Activated CD8-positive, alpha-beta T cell treated with anti-CD3 and anti-CD28 coated beads, Interleukin-2, amount 10 ng/mL, durations not matched to agents 7 days and 5 days (primary cell): ENCODE measurements around the gene SYP. TPM values are rescaled to one million over a fixed set of nuclear protein-coding genes. Genes with fewer than 3 reads are reported as not detected.

Experiments
- ATAC-seq: fragments of 150-1000 bp; cut with Tn5 transposase; one replicate; pipeline ENCODE4 v1.10.0; 2021; ENCODE audit warnings: moderate library complexity
- CTCF ChIA-PET: fragments of 350-600 bp; sonication (Branson Sonifier 250); formaldehyde crosslinking; loops from one replicate; lab custom pipeline; 2021; ENCODE audit warnings: antibody characterized with exemption; lab: Charles Lee
- POLR2A ChIA-PET: fragments of 350-600 bp; sonication (Branson Sonifier 250); formaldehyde crosslinking; loops from one replicate; lab custom pipeline; 2021; ENCODE audit warnings: antibody characterized with exemption; lab: Charles Lee
- DNase-seq: peaks from one replicate; pipeline ENCODE4 v3.0.0-alpha.2; 2020
- H3K27ac Mint-ChIP-seq: one replicate; pipeline ENCODE4 v1.8.0; 2021; ENCODE audit warnings: mild to moderate bottlenecking, mixed read lengths
- H3K27me3 Mint-ChIP-seq: one replicate; pipeline ENCODE4 v1.8.0; 2021; ENCODE audit warnings: low read depth, mixed read lengths
- H3K36me3 Mint-ChIP-seq: one replicate; pipeline ENCODE4 v1.8.0; 2021; ENCODE audit warnings: low read depth, mixed read lengths
- H3K4me1 Mint-ChIP-seq: one replicate; pipeline ENCODE4 v1.8.0; 2021; ENCODE audit warnings: low read depth, mixed read lengths
- H3K4me3 Mint-ChIP-seq: one replicate; pipeline ENCODE4 v1.8.0; 2021; ENCODE audit warnings: mild to moderate bottlenecking, mixed read lengths
- H3K9me3 Mint-ChIP-seq: one replicate; pipeline ENCODE4 v1.8.0; 2022; ENCODE audit warnings: mixed read lengths; ENCODE audit not compliant: insufficient read depth
- total RNA-seq, 2 experiments: library from RNA; stranded (reverse); gene quantifications; one replicate each; pipeline ENCODE4 v1.2.3, GENCODE V29; 2021

Gene SYP
- total RNA-seq, 2 experiments from 2014 or later = 1.1 to 2.6 TPM

- H3K4me3 Mint-ChIP-seq = no peak overlapping the region
- no peaks in the 10 kb centered on the region for H3K36me3 Mint-ChIP-seq
- POLR2A ChIA-PET = no interaction called here
- ATAC-seq = no peak
- CTCF ChIA-PET = interaction anchor here (2.2 kb wide), 1 partner anchor 11 kb away, joined by 13 read pairs; no protein-coding TSS in a partner anchor
- H3K9me3 Mint-ChIP-seq = no peaks in the 10 kb centered on the region
- H3K27ac Mint-ChIP-seq = no peak overlapping the region
- H3K4me1 Mint-ChIP-seq = peaks cover 16% of the 10 kb centered on the region
- no peak for DNase-seq
- no peaks in the 10 kb centered on the region for H3K27me3 Mint-ChIP-seq
These were observed 3.5 kb upstream of the SYP start for GRCh38 chrX:49203536-49203935.

GRCh38 chrX:49202022-49202421, 2.0 kb upstream of the SYP start:
- no peaks in the 10 kb centered on the region for H3K36me3 Mint-ChIP-seq
- no peak for DNase-seq
- no peak overlapping the region for H3K4me3 Mint-ChIP-seq
- no peaks in the 10 kb centered on the region for H3K27me3 Mint-ChIP-seq
- CTCF ChIA-PET = interaction anchor here (0.8 to 2.2 kb wide), 2 partner anchors 9 to 11 kb away, joined by 3 to 13 read pairs; no protein-coding TSS in a partner anchor
- POLR2A ChIA-PET = no interaction called here
- H3K4me1 Mint-ChIP-seq = peaks cover 23% of the 10 kb centered on the region
- no peaks in the 10 kb centered on the region for H3K9me3 Mint-ChIP-seq
- ATAC-seq = no peak
- no peak overlapping the region for H3K27ac Mint-ChIP-seq

- POLR2A ChIA-PET = no interaction called here
- H3K27me3 Mint-ChIP-seq = no peaks in the 10 kb centered on the region
- DNase-seq = no peak
- H3K4me1 Mint-ChIP-seq = peaks cover 23% of the 10 kb centered on the region
- H3K4me3 Mint-ChIP-seq = peak overlapping the region; percentile 18
- H3K9me3 Mint-ChIP-seq = no peaks in the 10 kb centered on the region
- H3K36me3 Mint-ChIP-seq = no peaks in the 10 kb centered on the region
- no peak for ATAC-seq
- CTCF ChIA-PET = no interaction called here
- H3K27ac Mint-ChIP-seq = no peak overlapping the region
These were observed 738 bp downstream of the SYP start for GRCh38 chrX:49199315-49199595.

GRCh38 chrX:49198540-49199314, 1.3 kb downstream of the SYP start:
- DNase-seq (no peak), ATAC-seq (no peak)
- Mint-ChIP-seq H3K4me1 (peaks cover 26% of the 10 kb centered on the region), H3K4me3 (peak overlapping the region; percentile 18), H3K27ac (no peak overlapping the region), H3K27me3 (no peaks in the 10 kb centered on the region), H3K36me3 (no peaks in the 10 kb centered on the region), H3K9me3 (no peaks in the 10 kb centered on the region)
- POLR2A ChIA-PET = no interaction called here
- CTCF ChIA-PET = no interaction called here

GRCh38 chrX:49197543-49198087, 2.4 kb downstream of the SYP start:
- ChIA-PET POLR2A (no interaction called here), CTCF (no interaction called here)
- Mint-ChIP-seq H3K27ac (no peak overlapping the region), H3K4me1 (peaks cover 38% of the 10 kb centered on the region), H3K4me3 (no peak overlapping the region), H3K9me3 (no peaks in the 10 kb centered on the region), H3K27me3 (no peaks in the 10 kb centered on the region), H3K36me3 (no peaks in the 10 kb centered on the region)
- DNase-seq (no peak), ATAC-seq (no peak)

GRCh38 chrX:49193542-49193964, 6.4 kb downstream of the SYP start:
- peaks cover 41% of the 10 kb centered on the region for H3K4me1 Mint-ChIP-seq
- ATAC-seq (no peak), DNase-seq (peak; percentile 30)
- no peaks in the 10 kb centered on the region for H3K27me3 Mint-ChIP-seq
- H3K36me3 Mint-ChIP-seq = no peaks in the 10 kb centered on the region
- H3K4me3 Mint-ChIP-seq = no peak overlapping the region
- H3K9me3 Mint-ChIP-seq = no peaks in the 10 kb centered on the region
- ChIA-PET CTCF (interaction anchor here (0.7 to 2.5 kb wide), 20 partner anchors 21 to 685 kb away, joined by 3 to 14 read pairs (median 4); partner anchors contain the start of genes PQBP1, TIMM17B and USP27X), POLR2A (no interaction called here)
- peak overlapping the region; percentile 58 for H3K27ac Mint-ChIP-seq

- no peak for ATAC-seq
- no peaks in the 10 kb centered on the region for H3K9me3 Mint-ChIP-seq
- peak overlapping the region; percentile 58 for H3K27ac Mint-ChIP-seq
- ChIA-PET POLR2A (no interaction called here), CTCF (interaction anchor here (0.7 to 2.5 kb wide), 28 partner anchors 9 to 686 kb away, joined by 3 to 14 read pairs (median 4); partner anchors contain the start of genes PQBP1, TIMM17B and USP27X)
- DNase-seq = peak; percentile 58
- H3K4me1 Mint-ChIP-seq = peaks cover 39% of the 10 kb centered on the region
- no peaks in the 10 kb centered on the region for H3K27me3 Mint-ChIP-seq
- no peaks in the 10 kb centered on the region for H3K36me3 Mint-ChIP-seq
- H3K4me3 Mint-ChIP-seq = peak overlapping the region; percentile 42
These were observed 7.2 kb downstream of the SYP start for GRCh38 chrX:49192722-49193328.

- H3K27ac Mint-ChIP-seq = peak overlapping the region; percentile 93
These were observed 8.4 kb downstream of the SYP start for GRCh38 chrX:49191574-49192011.

GRCh38 chrX:49190821-49191573, 9.0 kb downstream of the SYP start:
- ChIA-PET CTCF (interaction anchor here (0.6 to 2.1 kb wide), 11 partner anchors 10 to 563 kb away, joined by 3 to 7 read pairs (median 4); partner anchors contain the start of gene PLP2), POLR2A (interaction anchor here (0.8 to 1.0 kb wide), 2 partner anchors 76 to 82 kb away, joined by 3 to 6 read pairs; no protein-coding TSS in a partner anchor)
- H3K27ac Mint-ChIP-seq = peak overlapping the region; percentile 93
- peaks cover 45% of the 10 kb centered on the region for H3K4me1 Mint-ChIP-seq
- ATAC-seq (peak; percentile 94), DNase-seq (peak; percentile 93)
- H3K36me3 Mint-ChIP-seq = no peaks in the 10 kb centered on the region
- H3K27me3 Mint-ChIP-seq = no peaks in the 10 kb centered on the region
- H3K9me3 Mint-ChIP-seq = no peaks in the 10 kb centered on the region
- peak overlapping the region; percentile 89 for H3K4me3 Mint-ChIP-seq

More at GRCh38 chrX:49191574-49192011, 8.4 kb downstream of the SYP start:
- ATAC-seq (no peak), DNase-seq (peak; percentile 44)
- Mint-ChIP-seq H3K36me3 (no peaks in the 10 kb centered on the region), H3K27me3 (no peaks in the 10 kb centered on the region), H3K4me3 (peak overlapping the region; percentile 89), H3K4me1 (peaks cover 42% of the 10 kb centered on the region), H3K9me3 (no peaks in the 10 kb centered on the region)
- ChIA-PET POLR2A (interaction anchor here (0.6 kb wide), 1 partner anchor 189 kb away, joined by 3 read pairs; no protein-coding TSS in a partner anchor), CTCF (interaction anchor here (0.8 to 2.5 kb wide), 9 partner anchors 11 to 687 kb away, joined by 3 to 14 read pairs (median 7); partner anchors contain the start of gene USP27X)

GRCh38 chrX:49189606-49190005, 10.4 kb downstream of the SYP start:
- Mint-ChIP-seq H3K4me3 (peak overlapping the region; percentile 89), H3K9me3 (no peaks in the 10 kb centered on the region), H3K36me3 (no peaks in the 10 kb centered on the region), H3K27me3 (no peaks in the 10 kb centered on the region), H3K27ac (peak overlapping the region; percentile 93), H3K4me1 (peaks cover 49% of the 10 kb centered on the region)
- ATAC-seq (no peak), DNase-seq (no peak)
- CTCF ChIA-PET = no interaction called here
- POLR2A ChIA-PET = no interaction called here

GRCh38 chrX:49188468-49189076, 11.4 kb downstream of the SYP start:
- Mint-ChIP-seq H3K27me3 (no peaks in the 10 kb centered on the region), H3K36me3 (peaks cover 1% of the 10 kb centered on the region), H3K4me1 (peaks cover 53% of the 10 kb centered on the region), H3K4me3 (no peak overlapping the region), H3K9me3 (no peaks in the 10 kb centered on the region), H3K27ac (no peak overlapping the region)
- POLR2A ChIA-PET = no interaction called here
- DNase-seq = no peak
- ATAC-seq = no peak
- CTCF ChIA-PET = no interaction called here
